Astrocyte of the spinal cord (primary cell): ENCODE data around the gene CEP78.

ENCODE experiments used
- DNase-seq: peaks from one replicate; pipeline ENCODE4 v3.0.0; 2011; ENCODE audit warnings: low read depth, low spot score
- H3K4me3 ChIP-seq: 2 replicates; pipeline ENCODE4 v1.5.1; 2011; ENCODE audit warnings: low read depth, mild to moderate bottlenecking, low read length, moderate library complexity
- in situ Hi-C: cut with HindIII; loops from 2 replicates; pipeline ENCODE4 v1.10.0; 2017; ENCODE audit warnings: low sequenced_read_pairs
- TF ChIP-seq, protein P1 (sequence below): IDR thresholded peaks from 2 replicates; pipeline ENCODE4 v1.5.1; 2012; ENCODE audit warnings: low read depth, mild to moderate bottlenecking, low read length, inconsistent platforms

The CEP78 gene

GRCh38 chr9:78262655-78263054 is 26.8 kb downstream of the CEP78 start:
- in situ Hi-C loops = no loop called here
- TF ChIP-seq, protein P1, sequence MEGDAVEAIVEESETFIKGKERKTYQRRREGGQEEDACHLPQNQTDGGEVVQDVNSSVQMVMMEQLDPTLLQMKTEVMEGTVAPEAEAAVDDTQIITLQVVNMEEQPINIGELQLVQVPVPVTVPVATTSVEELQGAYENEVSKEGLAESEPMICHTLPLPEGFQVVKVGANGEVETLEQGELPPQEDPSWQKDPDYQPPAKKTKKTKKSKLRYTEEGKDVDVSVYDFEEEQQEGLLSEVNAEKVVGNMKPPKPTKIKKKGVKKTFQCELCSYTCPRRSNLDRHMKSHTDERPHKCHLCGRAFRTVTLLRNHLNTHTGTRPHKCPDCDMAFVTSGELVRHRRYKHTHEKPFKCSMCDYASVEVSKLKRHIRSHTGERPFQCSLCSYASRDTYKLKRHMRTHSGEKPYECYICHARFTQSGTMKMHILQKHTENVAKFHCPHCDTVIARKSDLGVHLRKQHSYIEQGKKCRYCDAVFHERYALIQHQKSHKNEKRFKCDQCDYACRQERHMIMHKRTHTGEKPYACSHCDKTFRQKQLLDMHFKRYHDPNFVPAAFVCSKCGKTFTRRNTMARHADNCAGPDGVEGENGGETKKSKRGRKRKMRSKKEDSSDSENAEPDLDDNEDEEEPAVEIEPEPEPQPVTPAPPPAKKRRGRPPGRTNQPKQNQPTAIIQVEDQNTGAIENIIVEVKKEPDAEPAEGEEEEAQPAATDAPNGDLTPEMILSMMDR = no peak
- no peak for DNase-seq
- H3K4me3 ChIP-seq = no peak overlapping the region

- H3K4me3 ChIP-seq = no peak overlapping the region
- in situ Hi-C loops = no loop called here
- TF ChIP-seq, protein P1 = no peak
- DNase-seq = no peak
Observed at GRCh38 chr9:78267889-78268288, 32.0 kb downstream of the CEP78 start.

DNA sequence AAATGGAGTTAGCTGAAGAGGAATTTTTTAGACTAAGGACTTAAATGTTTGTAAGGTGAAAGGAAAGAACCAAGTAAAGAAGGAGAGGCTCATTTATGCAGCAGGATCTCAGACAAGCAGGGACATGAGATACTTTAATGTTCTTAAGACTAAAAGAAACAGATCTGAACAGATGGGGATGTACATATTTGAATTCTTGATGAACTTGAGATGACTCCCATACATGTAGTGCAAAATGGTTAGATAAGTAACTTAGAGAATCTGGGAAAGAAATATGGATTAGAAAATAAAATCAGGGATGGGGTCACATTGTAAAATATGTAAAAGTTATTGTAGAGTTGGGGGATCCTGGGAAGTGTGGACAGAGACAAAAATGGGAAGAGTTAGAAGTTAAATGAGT is 33.9 kb downstream of the CEP78 start:
- DNase-seq = no peak
- H3K4me3 ChIP-seq = no peak overlapping the region
- TF ChIP-seq, protein P1 = no peak
- in situ Hi-C loops = no loop called here

DNA sequence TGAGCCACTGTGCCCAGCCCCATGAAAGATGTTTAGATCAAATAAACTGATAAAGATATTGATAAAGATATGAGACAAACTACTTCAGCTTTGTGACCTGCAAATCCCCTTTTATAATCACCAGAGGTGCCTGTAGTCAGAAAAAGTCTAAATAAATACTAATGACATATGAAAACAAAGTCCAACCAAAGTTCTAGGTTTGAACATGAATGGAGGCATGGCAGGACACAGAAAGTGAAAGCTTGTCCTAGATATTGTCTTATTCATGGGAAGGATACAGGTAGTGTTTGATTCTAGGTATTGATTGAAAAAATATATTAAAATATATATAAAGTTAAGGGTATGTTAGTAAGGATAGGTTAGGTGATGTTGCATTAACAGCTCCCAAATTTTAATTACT is 36.4 kb downstream of the CEP78 start:
- in situ Hi-C loops = no loop called here
- TF ChIP-seq, protein P1 = no peak
- DNase-seq = no peak
- no peak overlapping the region for H3K4me3 ChIP-seq

GRCh38 chr9:78273761-78274160 is 37.9 kb downstream of the CEP78 start:
- in situ Hi-C loops = no loop called here
- TF ChIP-seq, protein P1 = no peak
- no peak overlapping the region for H3K4me3 ChIP-seq
- DNase-seq = no peak

DNA sequence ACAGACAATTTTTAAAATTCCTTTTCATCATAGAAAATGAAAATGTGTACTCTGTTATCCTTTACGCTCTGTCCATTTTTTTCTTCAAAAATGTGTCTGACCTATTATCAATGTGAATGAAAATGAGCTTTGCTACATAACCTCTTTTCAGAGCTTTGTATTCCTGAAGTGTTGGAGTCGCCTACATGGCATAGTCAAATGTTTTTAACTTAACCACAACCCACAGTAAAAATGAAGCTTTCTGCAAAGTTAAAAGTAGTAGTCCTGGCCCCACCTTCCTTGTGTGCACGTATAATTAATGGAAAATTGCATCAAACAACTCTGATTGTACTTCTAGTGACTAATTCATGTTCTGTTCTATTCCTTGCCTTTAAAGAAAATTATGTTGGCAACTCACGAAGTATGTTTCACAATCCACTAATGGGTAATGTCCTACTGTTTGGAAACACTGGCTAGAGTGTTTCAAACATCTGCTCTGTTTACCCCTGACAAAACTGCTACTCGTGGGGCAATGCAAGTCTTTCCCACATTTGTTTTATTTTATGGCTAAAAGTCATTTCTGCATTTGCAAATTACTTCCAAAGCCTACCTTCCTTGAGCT is 42.4 kb downstream of the CEP78 start:
- H3K4me3 ChIP-seq = no peak overlapping the region
- in situ Hi-C loops = no loop called here
- DNase-seq = peak; percentile 74
- TF ChIP-seq, protein P1 = no peak
